Right cardiac atrium (tissue), 5 donors: ENCODE measurements around the gene RNF183. TPM values are rescaled to one million over a fixed set of nuclear protein-coding genes. Genes with fewer than 3 reads are reported as not detected.
"Not testable (repeated sequence)": the region's sequence is repeated elsewhere in the genome, so short reads cannot be mapped to it uniquely, and the experiment has no call there.

Experiments
- ATAC-seq, 2 donors: fragments of 200-7000 bp; cut with Tn5 transposase; one replicate each; pipeline versions ENCODE4 v1.8.0 to v1.9.1; 2020; ENCODE audit warnings: moderate library complexity in 2 of 2, mild to moderate bottlenecking in 1 of 2
- DNase-seq, 3 donors: peaks; one replicate each; pipeline ENCODE4 v3.0.0-alpha.2; 2020
- H3K27ac ChIP-seq: one replicate; pipeline ENCODE4 v1.5.1; 2013; ENCODE audit warnings: mild to moderate bottlenecking, low read length, control low read depth, moderate library complexity
- H3K27me3 ChIP-seq: one replicate; pipeline ENCODE4 v1.6.1; 2013; ENCODE audit not compliant: control insufficient read depth, insufficient read depth
- H3K4me1 ChIP-seq: one replicate; pipeline ENCODE4 v1.6.1; 2013; ENCODE audit warnings: low read length; ENCODE audit not compliant: control insufficient read depth, insufficient read depth
- H3K4me3 ChIP-seq: one replicate; pipeline ENCODE4 v1.5.1; 2013; ENCODE audit warnings: low read length, control low read depth
- H3K9me3 ChIP-seq: one replicate; pipeline ENCODE4 v1.6.1; 2013; ENCODE audit warnings: low read length; ENCODE audit not compliant: control insufficient read depth
- WGBS: extraction: QIAGEN DNeasy Blood & Tissue Kit; methylation state at CpG from one replicate; pipeline ENCODE4 v1.1.7; 2013; 5-methylcytosine and 5-hydroxymethylcytosine counted together
- intact Hi-C, 4 donors: fragments of 100-400 bp; cut with DNase I; formaldehyde crosslinking; loops; one replicate each; pipeline versions ENCODE4 v1.11.0 to v1.14.0; 2022 to 2023
- polyA plus RNA-seq: library from polyadenylated mRNA; stranded (reverse); fragments of 200-250 nt; gene quantifications from one replicate; pipeline ENCODE4 v1.2.3, GENCODE V29; 2013
- total RNA-seq, 4 donors: library from RNA; stranded (reverse); fragmentation: NEBNext Ultra II Directional; extraction: Animal tissue kit (Norgen Biotek cat#: 25700); gene quantifications; one replicate each; pipeline ENCODE4 v1.2.1, GENCODE V29; 2021
- donor health status: healthy with polysubstance abuse.
- donor health status: DM: no; HTN: yes; CAD: no.
- donor health status: DM: no; HTN: no; CAD: no.
- donor health status: DM: no; HTN: yes; CAD: no; lungs with severe emphysema.
- donor health status: DM: yes; HTN: yes; CAD: no.

The RNF183 gene
- total and polyA plus RNA-seq, 5 donors: not detected

- no peaks in the 10 kb centered on the region for H3K9me3 ChIP-seq
- no peak for ATAC-seq
- no peaks in the 10 kb centered on the region for H3K4me1 ChIP-seq
- intact Hi-C loops: no loop called here
- 86% methylated on average over 8 of the region's 8 CpGs for WGBS
- no peak for DNase-seq
- H3K4me3 ChIP-seq: no peak overlapping the region
- no peaks in the 10 kb centered on the region for H3K27me3 ChIP-seq
- H3K27ac ChIP-seq: no peak overlapping the region
Observed at GRCh38 chr9:113298311-113298710, 4.9 kb downstream of the RNF183 start.

GRCh38 chr9:113296796-113297558 is 6.2 kb downstream of the RNF183 start:
- ATAC-seq: no peak
- intact Hi-C loops: no loop called here
- WGBS: 75% methylated on average over 9 of the region's 9 CpGs

GRCh38 chr9:113296247-113296646 is 6.9 kb downstream of the RNF183 start:
- H3K9me3 ChIP-seq, ATAC-seq, DNase-seq, H3K27me3 ChIP-seq, H3K4me1 ChIP-seq, H3K27ac ChIP-seq, H3K4me3 ChIP-seq, intact Hi-C loops: not testable (repeated sequence)
- WGBS: 88% methylated on average over 8 of the region's 8 CpGs

More at GRCh38 chr9:113296796-113297558, 6.2 kb downstream of the RNF183 start:
- Histone ChIP-seq H3K4me3 (no peak overlapping the region), H3K27me3 (no peaks in the 10 kb centered on the region), H3K4me1 (no peaks in the 10 kb centered on the region), H3K9me3 (no peaks in the 10 kb centered on the region), H3K27ac (no peak overlapping the region)
- DNase-seq: no peak

- no peaks in the 10 kb centered on the region for H3K9me3 ChIP-seq
- ATAC-seq (no peak), DNase-seq (no peak)
- H3K4me1 ChIP-seq: no peaks in the 10 kb centered on the region
- H3K27me3 ChIP-seq: no peaks in the 10 kb centered on the region
- H3K4me3 ChIP-seq: no peak overlapping the region
- intact Hi-C loops: no loop called here
- 89% methylated on average over 7 of the region's 7 CpGs for WGBS
- H3K27ac ChIP-seq: no peak overlapping the region
Observed at GRCh38 chr9:113293285-113293878, 9.8 kb downstream of the RNF183 start.

- intact Hi-C loops: no loop called here
- ATAC-seq: no peak
- H3K4me3 ChIP-seq: no peak overlapping the region
- no peaks in the 10 kb centered on the region for H3K4me1 ChIP-seq
- H3K27ac ChIP-seq: no peak overlapping the region
- DNase-seq: no peak
- H3K27me3 ChIP-seq: no peaks in the 10 kb centered on the region
- WGBS: 95% methylated on average over 6 of the region's 6 CpGs
- no peaks in the 10 kb centered on the region for H3K9me3 ChIP-seq
Observed at GRCh38 chr9:113290052-113290607, 13.0 kb downstream of the RNF183 start.

- Histone ChIP-seq H3K27ac (no peak overlapping the region), H3K4me3 (no peak overlapping the region), H3K4me1 (no peaks in the 10 kb centered on the region), H3K9me3 (no peaks in the 10 kb centered on the region), H3K27me3 (no peaks in the 10 kb centered on the region)
- 92% methylated on average over 2 of the region's 2 CpGs for WGBS
- DNase-seq (no peak), ATAC-seq (no peak)
- intact Hi-C loops: no loop called here
Observed at GRCh38 chr9:113289091-113289490, 14.1 kb downstream of the RNF183 start.

- DNase-seq (no peak), ATAC-seq (no peak)
- Histone ChIP-seq H3K4me3 (no peak overlapping the region), H3K27ac (no peak overlapping the region), H3K9me3 (no peaks in the 10 kb centered on the region), H3K4me1 (no peaks in the 10 kb centered on the region), H3K27me3 (no peaks in the 10 kb centered on the region)
- intact Hi-C loops: no loop called here
- WGBS: 97% methylated on average over 4 of the region's 4 CpGs
Observed at GRCh38 chr9:113281356-113281755, 21.8 kb downstream of the RNF183 start.

GRCh38 chr9:113278840-113279239 is 24.3 kb downstream of the RNF183 start:
- ATAC-seq (no peak), DNase-seq (no peak)
- intact Hi-C loops: loop anchor here in 1 of 4 donors (10.0 kb wide), 1 partner anchor 126 kb away; the partner anchor contains the start of gene ALAD
- Histone ChIP-seq H3K27ac (no peak overlapping the region), H3K9me3 (no peaks in the 10 kb centered on the region), H3K27me3 (no peaks in the 10 kb centered on the region), H3K4me3 (no peak overlapping the region), H3K4me1 (no peaks in the 10 kb centered on the region)
- WGBS: 87% methylated on average over 4 of the region's 4 CpGs

GRCh38 chr9:113275157-113276131 is 27.7 kb downstream of the RNF183 start, which contains the start of the genes CDC26 and PRPF4:
Gene CDC26 (minus strand): TSS chr9:113275572. CDS start chr9:113272507, 3,065 bp downstream.
Gene PRPF4 (plus strand): TSS chr9:113275658. CDS start chr9:113275744, 86 bp downstream.
- ATAC-seq: peak; percentile 98 to 99
- Histone ChIP-seq H3K27me3 (no peaks in the 10 kb centered on the region), H3K9me3 (no peaks in the 10 kb centered on the region), H3K4me3 (peak within 1 kb of the TSS; percentile 81), H3K4me1 (no peaks in the 10 kb centered on the region), H3K27ac (peak within 1 kb of the TSS; percentile 91)
- intact Hi-C loops: loop anchor here in 1 of 4 donors (10.0 kb wide), 1 partner anchor 129 kb away; the partner anchor contains the start of gene ALAD
- WGBS: under 1% methylated on average over 63 of the region's 63 CpGs
- DNase-seq: peak; percentile 97 to 98 (median 98)

- intact Hi-C loops: loop anchor here in 1 of 4 donors (10.0 kb wide), 1 partner anchor 130 kb away; the partner anchor contains the start of gene ALAD
- peak; percentile 35 to 36 for ATAC-seq
- no peak for DNase-seq
- H3K4me1 ChIP-seq: no peaks in the 10 kb centered on the region
- H3K27ac ChIP-seq: peak overlapping the region; percentile 72
- WGBS: under 1% methylated on average over 15 of the region's 15 CpGs
- H3K4me3 ChIP-seq: peak overlapping the region; percentile 72
- no peaks in the 10 kb centered on the region for H3K27me3 ChIP-seq
- no peaks in the 10 kb centered on the region for H3K9me3 ChIP-seq
Observed at GRCh38 chr9:113274474-113275156, 28.6 kb downstream of the RNF183 start.
